Brain pericyte (primary cell): ENCODE results near the gene CLDN1.
A peak's percentile ranks its signal among the peaks of the same experiment; 100 is the strongest.
"Not testable (repeated sequence)": the region's sequence is repeated elsewhere in the genome, so short reads cannot be mapped to it uniquely, and the experiment has no call there.

Experiments used
- DNase-seq: peaks from one replicate; pipeline ENCODE4 v3.0.0-alpha.2; 2012; ENCODE audit warnings: low read depth, low spot score

The CLDN1 gene

DNA sequence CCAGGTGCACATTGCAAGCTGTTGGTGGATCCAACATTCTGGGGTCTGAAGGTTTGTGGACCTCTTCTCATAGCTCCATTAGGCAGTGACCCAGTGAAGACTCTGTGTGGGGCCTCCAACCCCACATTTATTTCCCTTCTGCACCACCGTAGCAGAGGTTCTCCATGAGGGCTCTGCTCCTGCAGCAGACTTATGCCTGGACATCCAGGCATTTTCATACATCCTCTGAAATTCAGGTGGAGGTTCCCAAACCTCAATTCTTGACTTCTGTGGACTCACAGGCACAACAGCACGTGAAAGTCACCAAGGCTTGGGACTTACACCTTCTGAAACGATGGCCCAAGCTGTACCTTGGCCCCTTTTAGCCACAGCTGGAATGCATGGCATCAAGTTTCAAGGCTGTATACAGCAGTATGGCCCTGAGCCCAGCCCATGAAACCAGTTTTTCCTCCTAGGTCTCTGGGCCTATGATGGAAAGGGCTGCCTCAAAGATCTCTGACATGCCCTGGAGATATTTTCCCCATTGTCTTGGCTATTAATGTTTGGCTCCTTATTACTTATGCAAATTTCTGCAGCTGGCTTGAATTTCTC, 30.2 kb downstream of the CLDN1 start:
- DNase-seq, result no peak

DNA sequence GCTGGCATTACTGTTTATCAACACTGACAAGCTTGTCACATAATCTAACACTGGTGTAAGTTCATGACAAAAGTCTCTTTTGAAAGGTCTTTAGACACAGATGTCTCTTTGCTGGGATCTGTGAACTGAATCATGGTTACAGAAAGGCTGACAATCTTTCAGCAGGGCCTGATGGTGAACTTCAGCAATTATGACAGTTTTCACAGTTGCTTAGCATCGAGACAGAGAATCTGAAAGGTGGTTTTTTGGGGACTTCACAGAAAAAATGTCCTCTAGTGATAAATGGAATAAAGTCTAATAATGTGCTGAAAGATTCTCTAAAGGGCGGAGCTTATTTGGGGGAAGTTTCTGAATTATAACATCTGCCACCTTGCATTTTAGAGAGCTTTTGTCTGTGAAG, 32.3 kb downstream of the CLDN1 start:
- DNase-seq, result no peak

DNA sequence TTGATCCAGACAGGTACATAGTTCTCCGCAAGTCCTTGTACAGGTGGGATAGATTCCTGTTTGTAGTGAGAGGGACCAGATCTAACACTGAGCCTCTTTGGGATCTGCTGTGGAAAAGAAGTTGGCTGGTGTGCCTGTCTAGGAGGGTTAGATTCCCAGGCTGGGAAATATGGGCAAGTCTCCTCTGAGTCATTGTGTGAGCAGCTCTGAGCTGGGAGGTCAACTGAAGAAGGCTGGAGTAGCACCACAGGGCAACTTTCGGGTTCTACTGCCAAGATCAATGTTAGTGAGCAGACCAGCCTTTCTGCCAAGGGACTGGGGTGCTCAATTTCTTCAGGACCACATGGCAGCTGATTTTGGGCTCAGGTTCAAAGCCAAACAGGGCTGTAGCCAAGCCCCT, 33.4 kb downstream of the CLDN1 start:
- DNase-seq, result no peak

DNA sequence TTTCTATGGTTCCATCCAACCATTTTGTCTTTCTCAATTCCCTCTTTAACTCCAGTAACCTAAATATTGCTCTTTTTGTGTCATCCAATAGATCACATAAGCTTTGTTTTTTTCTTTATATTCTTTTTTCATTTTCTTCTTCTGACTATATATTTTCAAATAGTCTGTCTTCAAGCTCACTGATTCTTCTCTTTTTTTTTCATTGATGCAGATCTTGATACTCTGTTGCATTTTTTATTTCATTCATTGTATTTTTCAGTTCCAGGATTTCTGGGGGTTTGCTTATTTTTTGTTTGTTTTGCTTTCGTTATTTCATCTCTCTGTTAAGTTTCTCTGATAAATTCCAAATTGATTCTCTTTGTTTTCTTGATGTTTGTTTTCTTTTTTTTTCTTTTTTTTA, 36.2 kb downstream of the CLDN1 start:
- DNase-seq, result no peak

DNA sequence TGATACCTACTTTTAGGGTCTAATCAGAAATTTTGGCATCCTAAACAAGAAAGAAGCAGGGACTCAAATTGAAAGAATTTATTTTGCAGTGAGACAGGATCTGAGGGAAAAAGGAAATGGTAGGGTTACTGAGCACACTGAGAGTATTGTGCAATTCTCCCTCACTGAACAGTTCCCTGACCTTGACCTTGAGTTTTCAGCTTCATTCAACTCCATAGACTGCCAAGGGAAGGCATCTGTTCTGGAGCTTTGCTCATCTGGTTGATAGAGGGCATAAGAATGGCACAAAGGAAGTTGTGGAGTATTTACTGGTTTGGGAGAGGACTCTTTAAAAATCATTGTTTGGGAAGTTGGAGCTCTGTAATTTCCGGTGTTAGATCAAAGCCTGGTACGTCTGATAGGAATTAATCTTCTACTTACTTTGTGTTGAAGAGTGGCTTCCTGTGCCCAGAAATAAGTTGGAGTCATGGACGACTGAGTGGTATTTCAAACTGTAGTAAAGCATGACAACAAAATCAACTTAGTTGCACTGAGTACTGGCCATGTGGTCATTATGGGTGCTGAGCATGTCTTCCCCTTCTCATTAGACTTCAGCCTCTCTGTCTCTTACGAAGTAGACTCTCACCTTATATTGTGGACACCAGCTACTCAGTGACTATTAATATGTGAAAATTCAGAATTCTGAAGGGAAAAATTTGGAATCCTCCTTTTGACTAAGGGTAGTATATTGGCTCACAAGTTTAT, 40.8 kb downstream of the CLDN1 start:
- DNase-seq, result peak; percentile 30

DNA sequence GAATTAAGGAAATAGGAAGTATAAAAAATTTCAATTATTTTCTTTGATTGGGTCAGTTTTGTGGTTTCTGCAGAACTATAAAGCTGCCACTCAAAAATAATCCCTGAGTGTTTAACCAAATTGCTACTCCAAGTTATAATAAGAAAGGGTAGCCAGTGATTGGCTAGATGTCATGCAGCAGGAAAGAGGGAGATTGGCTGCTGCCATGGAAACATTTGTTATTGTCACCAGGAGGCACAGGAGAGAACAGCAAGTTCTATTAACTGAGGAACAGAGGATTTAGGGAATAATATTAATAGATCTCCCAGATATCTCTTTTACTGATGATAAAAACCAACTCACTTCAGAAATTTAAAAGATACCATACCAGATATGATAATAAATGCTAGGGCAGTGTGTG, 42.6 kb downstream of the CLDN1 start:
- DNase-seq, result no peak

DNA sequence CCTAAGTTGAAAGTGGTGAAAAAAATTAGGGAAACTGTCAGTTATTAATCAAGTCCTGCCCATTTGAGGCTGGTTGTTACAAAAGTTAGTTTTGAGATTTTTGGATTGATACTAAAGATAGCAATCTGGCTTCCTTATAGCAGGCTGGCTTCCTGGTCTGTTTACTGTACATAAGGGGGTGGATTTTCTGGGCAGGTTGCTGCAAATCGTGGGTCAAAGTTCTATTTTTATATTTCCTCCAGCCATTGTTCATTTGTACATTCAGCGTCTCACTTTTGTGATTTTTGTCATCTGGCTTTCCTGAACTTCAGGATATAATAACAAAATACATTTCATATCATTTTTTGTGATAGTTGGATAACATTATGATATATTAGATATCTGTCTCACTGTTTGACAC, 49.5 kb downstream of the CLDN1 start:
- DNase-seq, result no peak

DNA sequence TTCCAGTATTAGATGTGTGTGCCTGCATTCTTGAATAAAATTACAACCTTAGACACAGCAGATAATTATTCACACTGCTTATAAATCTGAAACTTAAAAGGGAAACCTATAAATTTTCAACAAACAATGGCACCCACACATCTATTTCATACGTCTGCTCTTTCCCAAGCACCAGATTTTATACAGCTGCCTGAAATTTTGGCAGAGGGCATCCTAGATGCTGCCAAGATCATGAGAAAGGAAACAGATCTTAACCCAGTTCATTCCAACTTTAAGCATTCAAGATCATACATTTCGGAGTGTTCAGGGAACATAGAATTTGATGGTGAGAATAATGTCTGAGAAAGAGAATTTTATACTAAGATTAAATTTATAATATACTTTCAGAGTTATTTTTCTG, 53.1 kb downstream of the CLDN1 start:
- no peak for DNase-seq

DNA sequence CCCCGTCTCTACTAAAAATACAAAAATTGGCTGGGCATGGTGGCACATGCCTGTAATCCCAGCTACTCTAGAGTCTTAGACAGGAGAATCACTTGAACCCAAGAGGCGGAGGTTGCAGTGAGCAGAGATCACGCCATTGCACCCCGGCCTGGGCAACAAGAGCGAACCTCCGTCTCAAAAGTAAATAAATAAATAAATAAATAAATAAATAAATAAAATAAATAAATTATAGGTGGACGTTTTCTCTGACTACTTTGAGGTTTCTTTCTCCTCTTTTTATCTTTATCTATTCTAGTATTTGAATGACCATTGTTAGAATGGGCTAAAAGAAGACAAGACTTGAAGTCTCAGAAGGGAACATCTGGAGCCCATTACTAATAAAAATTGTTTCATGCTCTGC, 54.8 kb downstream of the CLDN1 start:
- not testable (repeated sequence) for DNase-seq

DNA sequence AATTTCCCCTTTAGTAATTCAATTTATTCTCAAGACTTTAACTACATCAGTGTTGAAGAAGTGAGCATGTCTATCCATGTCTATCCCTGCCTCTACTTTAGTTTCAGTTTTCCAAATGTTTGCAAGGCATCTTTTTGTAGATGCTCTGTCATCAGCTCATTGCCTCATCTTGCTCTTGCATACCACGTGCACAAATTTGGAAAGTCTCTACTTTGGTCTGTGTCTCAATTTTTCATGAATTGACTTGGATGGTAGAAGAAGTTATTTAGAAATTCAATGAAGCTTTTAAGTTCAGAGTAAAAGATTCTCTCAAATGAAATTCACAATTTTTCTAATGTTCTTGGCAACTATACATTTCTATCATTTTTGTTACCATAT, 55.3 kb downstream of the CLDN1 start:
- no peak for DNase-seq

DNA sequence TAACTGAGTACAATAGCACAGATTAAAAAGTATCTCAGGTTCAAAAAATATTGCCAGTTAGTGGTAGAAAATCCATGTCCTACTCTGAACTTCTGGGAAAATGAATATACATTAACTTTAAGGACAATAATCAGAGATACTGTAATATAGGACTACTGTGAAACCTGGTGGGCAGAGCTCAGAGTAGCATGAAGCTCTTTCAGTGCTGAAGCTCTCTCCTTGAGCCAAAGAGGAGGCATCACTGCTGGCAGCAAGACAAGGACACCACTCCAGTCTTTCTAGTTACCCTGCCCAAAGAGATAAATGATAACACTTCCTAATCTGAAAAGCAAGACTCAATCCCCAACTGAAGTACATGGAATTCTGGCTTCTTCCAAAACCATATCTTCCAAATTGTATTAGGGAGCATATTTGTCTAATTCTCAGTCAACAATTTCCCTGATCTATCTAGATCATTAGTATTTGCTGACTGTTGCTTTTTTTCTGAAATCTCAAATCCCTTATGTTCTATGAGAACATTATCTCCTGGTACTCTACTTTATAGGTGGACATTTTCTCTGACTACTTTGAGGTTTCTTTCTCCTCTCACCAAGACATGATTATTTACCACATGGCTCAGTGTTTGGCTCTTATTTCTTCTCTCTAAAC, 55.9 kb downstream of the CLDN1 start:
- no peak for DNase-seq

DNA sequence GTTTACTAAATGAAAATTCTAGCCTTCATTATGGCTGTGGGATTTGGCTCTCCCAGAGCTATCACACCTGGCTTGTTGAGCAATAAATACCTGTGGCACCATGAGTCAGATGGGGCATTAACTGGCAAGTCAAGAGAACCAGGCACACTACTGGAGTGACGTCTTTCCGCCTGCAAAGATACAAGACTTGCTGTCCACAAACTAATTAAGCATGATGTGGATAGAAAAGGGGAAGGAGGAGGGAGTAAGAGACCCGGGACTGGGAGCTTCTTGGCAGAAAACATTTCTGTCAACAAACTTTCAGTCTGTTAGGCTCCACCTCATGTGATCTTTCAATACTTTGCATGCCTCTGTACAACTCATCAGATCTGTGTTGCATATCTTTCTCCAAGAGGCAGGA, 56.5 kb downstream of the CLDN1 start:
- no peak for DNase-seq

DNA sequence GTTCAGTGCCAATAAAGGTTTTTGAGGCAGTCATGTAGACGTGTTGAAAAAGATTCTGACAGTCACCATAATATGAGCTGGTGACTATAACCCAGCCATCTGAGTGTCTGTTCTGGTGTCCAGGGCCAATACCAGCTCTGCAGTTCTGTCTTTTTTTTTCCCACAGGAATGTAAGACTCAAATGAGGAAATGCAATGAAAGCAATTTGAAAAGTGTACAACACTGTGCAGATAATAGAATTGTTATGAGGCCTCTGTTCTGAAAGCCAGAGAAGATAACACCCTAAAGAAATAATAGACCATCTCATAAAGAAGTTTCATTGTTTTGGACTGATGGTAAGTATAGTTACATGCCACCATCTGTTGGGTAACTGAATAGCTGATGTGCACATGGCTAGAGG, 57.1 kb downstream of the CLDN1 start:
- DNase-seq, result no peak

DNA sequence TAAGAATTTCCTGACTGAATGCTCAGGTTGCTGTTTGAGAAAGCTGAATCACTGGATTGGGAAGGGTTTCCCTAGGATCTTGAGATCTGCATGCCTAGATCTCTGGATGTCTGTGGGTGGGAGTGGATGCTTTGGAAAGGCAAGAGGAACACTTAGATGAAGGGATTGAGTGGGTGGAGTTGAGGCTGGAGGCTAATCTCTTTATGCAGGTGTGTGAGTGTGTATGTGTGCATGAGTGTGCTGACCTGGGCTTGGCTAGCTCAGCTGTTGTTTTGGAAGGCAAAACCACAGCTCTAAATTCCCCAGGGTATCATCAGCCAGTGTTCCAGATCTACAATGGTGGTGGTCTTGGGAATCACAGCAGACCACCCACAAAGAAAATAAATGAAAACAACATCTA, 60.5 kb downstream of the CLDN1 start:
- DNase-seq, result no peak

DNA sequence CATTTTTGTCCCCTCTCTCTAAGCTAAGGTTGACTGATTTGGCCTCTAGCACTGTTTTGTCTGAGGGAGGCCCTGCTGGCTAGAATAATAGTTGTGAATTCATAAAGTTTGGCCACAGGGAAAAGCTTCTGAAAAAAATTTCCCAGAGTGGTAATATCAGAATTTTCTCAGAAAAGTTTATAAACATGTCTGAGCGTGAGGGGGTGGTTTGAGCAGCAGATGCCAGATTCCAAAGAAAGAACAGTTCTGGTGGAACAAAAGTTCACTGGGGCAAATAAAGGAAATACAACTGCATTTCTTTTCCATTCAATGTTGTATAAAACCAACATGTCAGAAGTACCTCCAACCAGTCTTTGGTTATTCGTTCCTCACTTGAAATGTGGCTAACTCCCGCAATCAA, 61.2 kb downstream of the CLDN1 start:
- peak; percentile 46 for DNase-seq

DNA sequence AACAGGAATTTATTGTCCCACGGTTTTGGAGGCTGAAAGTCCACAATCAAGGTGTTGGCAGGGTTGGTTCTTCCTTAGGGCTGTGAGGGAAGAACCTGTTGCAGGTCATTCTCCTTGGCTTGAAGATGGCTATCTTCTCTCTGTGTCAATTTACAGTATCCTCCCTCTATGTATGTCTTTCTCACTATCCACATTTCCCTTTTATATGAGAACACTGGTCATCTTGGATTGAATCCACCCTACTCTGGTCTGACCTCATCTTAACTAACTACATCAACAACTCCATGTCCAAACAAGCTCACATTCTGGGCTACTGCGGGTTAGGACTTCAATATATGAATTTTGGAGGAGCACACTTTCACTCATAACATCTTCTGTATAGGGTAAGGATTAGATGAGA, 61.9 kb downstream of the CLDN1 start:
- no peak for DNase-seq

DNA sequence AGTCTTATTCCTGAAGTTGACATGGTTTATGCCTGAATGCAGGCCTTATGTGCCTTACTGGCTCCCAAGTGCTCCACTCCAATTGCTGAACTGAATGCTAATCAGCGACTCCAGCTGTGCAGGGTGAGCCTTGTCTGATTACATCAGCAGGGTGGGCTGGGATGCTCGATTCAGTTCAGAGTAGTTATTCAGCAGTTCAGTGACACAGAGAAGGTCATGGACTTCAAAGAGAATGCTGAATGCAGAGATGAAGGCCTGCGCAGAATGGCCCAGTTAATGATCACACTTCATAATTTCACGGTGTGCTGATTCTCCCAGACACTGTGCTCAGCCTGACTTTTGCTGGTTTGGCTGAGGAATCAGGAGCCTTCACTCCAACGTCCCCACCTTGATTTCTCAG, 63.6 kb downstream of the CLDN1 start:
- DNase-seq, result no peak
